Loucy (cell line): ENCODE measurements around the gene KLF7.

Source experiments
- CTCF ChIP-seq: fragments of 200-600 bp; sonication (generic); conservative IDR thresholded peaks from 2 replicates; pipeline ENCODE4 v1.5.1; 2014; ENCODE audit warnings: mild to moderate bottlenecking, antibody characterized with exemption, low read length
- EZH2phosphoT487 ChIP-seq: fragments of 200-600 bp; IDR thresholded peaks from 2 replicates; pipeline ENCODE4 v1.6.1; 2018; ENCODE audit warnings: antibody characterized with exemption, mild to moderate bottlenecking, moderate library complexity, borderline replicate concordance

- TF ChIP-seq CTCF, result no peak
- no peak for TF ChIP-seq EZH2phosphoT487
These were observed 72.5 kb downstream of the KLF7 start for GRCh38 chr2:207093234-207093633.
